SK-N-SH (cell line): ENCODE measurements around the gene TADA2A.

ENCODE experiments used
- CTCF ChIP-seq: fragments of 200-600 bp; sonication (generic); IDR thresholded peaks from 2 replicates; pipeline ENCODE4 v1.6.1; 2017; ENCODE audit warnings: antibody characterized with exemption, mild to moderate bottlenecking, moderate library complexity
- MXI1 ChIP-seq: IDR thresholded peaks from 2 replicates; pipeline ENCODE4 v1.6.1; 2012; ENCODE audit warnings: mild to moderate bottlenecking, low read depth, low read length, improper control_type of control experiment
- RAD21 ChIP-seq: IDR thresholded peaks from 2 replicates; pipeline ENCODE4 v1.6.1; 2012; ENCODE audit warnings: mild to moderate bottlenecking, low read length
- TAF1 ChIP-seq: IDR thresholded peaks from 2 replicates; pipeline ENCODE4 v1.6.1; 2012; ENCODE audit warnings: low read depth, mild to moderate bottlenecking, low read length, moderate library complexity, borderline replicate concordance
- USF2 ChIP-seq: fragments of 150-350 bp; IDR thresholded peaks from 2 replicates; pipeline ENCODE4 v1.6.1; 2017; ENCODE audit warnings: antibody characterized with exemption, low read length, low read depth, borderline replicate concordance
- ZBTB33 ChIP-seq: IDR thresholded peaks from 2 replicates; pipeline ENCODE4 v1.4.0; 2012; ENCODE audit warnings: low read depth, borderline replicate concordance

GRCh38 chr17:37361543-37361942 lies 45.1 kb upstream of the TADA2A start:
- TF ChIP-seq ZBTB33 (no peak), MXI1 (no peak), RAD21 (no peak), CTCF (no peak), TAF1 (no peak), USF2 (no peak)
